Measurements from ENCODE around the gene FKBP3. TPM values are rescaled to one million over a fixed set of nuclear protein-coding genes. Genes with fewer than 3 reads are reported as not detected.

Gene FKBP3
- total and polyA plus RNA-seq, 2 of the 13 experiments (the other 11 are each of a cell fraction or from before 2014, with no cell fraction given): 57.0 to 87.6 TPM

- DNase-seq (ENCODE audit: low spot score) (no peak), FAIRE-seq (no peak), ATAC-seq (no peak)
- H2AFZ ChIP-seq (ENCODE audit: low read length): no peak overlapping the region
- H3K9ac ChIP-seq (ENCODE audit: insufficient read depth, low read depth, low read length): no peak overlapping the region
- no peaks in the 10 kb centered on the region for H3K27me3 ChIP-seq (ENCODE audit: control insufficient read depth in 1 of 2, insufficient read depth in 2 of 2, low read length in 2 of 2)
- no peak overlapping the region for H3K4me2 ChIP-seq (ENCODE audit: low read depth, low read length)
- no peaks in the 10 kb centered on the region for H3K9me3 ChIP-seq (ENCODE audit: low read length)
- H3K79me2 ChIP-seq (ENCODE audit: insufficient read depth, low read length): no peaks in the 10 kb centered on the region
- no TSS peak for BruUV-seq (replicated peaks)
- no peaks in the 10 kb centered on the region for H4K20me1 ChIP-seq (ENCODE audit: insufficient read depth, low read length)
- ChIA-PET CTCF (ENCODE audit: low intra/inter-chr PET ratio, low total read pairs) (no interaction called here), POLR2A (no interaction called here)
- WGBS (ENCODE audit: low lambda C conversion rate): 92% methylated on average over 1 of the region's 1 CpG
- intact Hi-C loops (cut with micrococcal nuclease; ENCODE audit: unreplicated experiment) (no loop called here), in situ Hi-C loops (cut with HindIII; ENCODE audit: extremely low pct_ligation_motif_present, low pct_unique_long_range_greater_than_20kb) (no loop called here)
- H3K27ac ChIP-seq (ENCODE audit: extremely low read length, insufficient read depth, low read length): no peak overlapping the region
- no peaks in the 10 kb centered on the region for H3K4me1 ChIP-seq (ENCODE audit: insufficient read depth, low read length)
- no peak overlapping the region for H3K4me3 ChIP-seq (replicated peaks in 1 of 3; ENCODE audit: insufficient read depth in 1 of 3, low read depth in 2 of 3, low read length in 3 of 3)
- TF ChIP-seq SAFB2 (CRISPR knock-in tag; IDR thresholded peaks at IDR 0.05; ENCODE audit: borderline replicate concordance, low read depth) (no peak), PBX2 (CRISPR knock-in tag; IDR thresholded peaks at IDR 0.05) (no peak), ZNF124 (CRISPR knock-in tag; IDR thresholded peaks at IDR 0.05) (no peak)
- 0 out of 5 replicates have a peak, but pooled peaks cover 0 to 1% of the 10 kb centered on the region in 2 experiments for H3K36me3 ChIP-seq (replicated peaks in 1 of 2; ENCODE audit: control insufficient read depth in 1 of 2, insufficient read depth in 2 of 2, low read length in 2 of 2)
These were observed 64.1 kb downstream of the FKBP3 start for GRCh38 chr14:45070215-45070614.

- Histone ChIP-seq H3K4me3 (replicated peaks in 1 of 3; ENCODE audit: insufficient read depth in 1 of 3, low read depth in 2 of 3, low read length in 3 of 3) (no peak overlapping the region), H3K9ac (ENCODE audit: insufficient read depth, low read depth, low read length) (no peak overlapping the region), H3K27ac (ENCODE audit: extremely low read length, insufficient read depth, low read length) (no peak overlapping the region), H3K9me3 (ENCODE audit: low read length) (no peaks in the 10 kb centered on the region), H3K4me2 (ENCODE audit: low read depth, low read length) (no peak overlapping the region), H4K20me1 (ENCODE audit: insufficient read depth, low read length) (no peaks in the 10 kb centered on the region), H3K4me1 (ENCODE audit: insufficient read depth, low read length) (no peaks in the 10 kb centered on the region), H2AFZ (ENCODE audit: low read length) (no peak overlapping the region), H3K36me3 (replicated peaks in 1 of 2; ENCODE audit: control insufficient read depth in 1 of 2, insufficient read depth in 2 of 2, low read length in 2 of 2) (peaks cover 0 to 1% of the 10 kb centered on the region in 2 experiments; a peak in 1 of 5 replicates), H3K27me3 (ENCODE audit: control insufficient read depth in 1 of 2, insufficient read depth in 2 of 2, low read length in 2 of 2) (no peaks in the 10 kb centered on the region), H3K79me2 (ENCODE audit: insufficient read depth, low read length) (no peaks in the 10 kb centered on the region)
- WGBS (ENCODE audit: low lambda C conversion rate): 96% methylated on average over 3 of the region's 3 CpGs
- no TSS peak for BruUV-seq (replicated peaks)
- intact Hi-C loops (cut with micrococcal nuclease; ENCODE audit: unreplicated experiment): no loop called here
- no peak for ATAC-seq
- no peak for FAIRE-seq
- CTCF ChIA-PET (ENCODE audit: low intra/inter-chr PET ratio, low total read pairs): no interaction called here
- no peak for DNase-seq (ENCODE audit: low spot score)
- POLR2A ChIA-PET: no interaction called here
- in situ Hi-C loops (cut with HindIII; ENCODE audit: extremely low pct_ligation_motif_present, low pct_unique_long_range_greater_than_20kb): no loop called here
- TF ChIP-seq HNRNPLL (IDR thresholded peaks at IDR 0.05; ENCODE audit: low read depth, low read length, poor library complexity, severe bottlenecking) (no peak), ATF6 (CRISPR knock-in tag; conservative IDR thresholded peaks at IDR 0.05) (no peak), ZNF570 (CRISPR knock-in tag; IDR thresholded peaks at IDR 0.05; ENCODE audit: borderline replicate concordance) (no peak), ZNF234 (CRISPR knock-in tag; conservative IDR thresholded peaks at IDR 0.05) (no peak), TBX3 (IDR thresholded peaks at IDR 0.05; ENCODE audit: borderline replicate concordance) (no peak), ZNF296 (CRISPR knock-in tag; conservative IDR thresholded peaks at IDR 0.05) (no peak), ZNF275 (CRISPR knock-in tag; IDR thresholded peaks at IDR 0.05; ENCODE audit: borderline replicate concordance) (no peak), JARID2 (CRISPR knock-in tag; IDR thresholded peaks at IDR 0.05; ENCODE audit: insufficient replicate concordance) (no peak), RXRA (CRISPR knock-in tag; IDR thresholded peaks at IDR 0.05) (no peak), ZNF644 (CRISPR knock-in tag; IDR thresholded peaks at IDR 0.05; ENCODE audit: low read depth) (no peak)
- TF ChIP-seq, protein P1, sequence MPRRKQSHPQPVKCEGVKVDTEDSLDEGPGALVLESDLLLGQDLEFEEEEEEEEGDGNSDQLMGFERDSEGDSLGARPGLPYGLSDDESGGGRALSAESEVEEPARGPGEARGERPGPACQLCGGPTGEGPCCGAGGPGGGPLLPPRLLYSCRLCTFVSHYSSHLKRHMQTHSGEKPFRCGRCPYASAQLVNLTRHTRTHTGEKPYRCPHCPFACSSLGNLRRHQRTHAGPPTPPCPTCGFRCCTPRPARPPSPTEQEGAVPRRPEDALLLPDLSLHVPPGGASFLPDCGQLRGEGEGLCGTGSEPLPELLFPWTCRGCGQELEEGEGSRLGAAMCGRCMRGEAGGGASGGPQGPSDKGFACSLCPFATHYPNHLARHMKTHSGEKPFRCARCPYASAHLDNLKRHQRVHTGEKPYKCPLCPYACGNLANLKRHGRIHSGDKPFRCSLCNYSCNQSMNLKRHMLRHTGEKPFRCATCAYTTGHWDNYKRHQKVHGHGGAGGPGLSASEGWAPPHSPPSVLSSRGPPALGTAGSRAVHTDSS (CRISPR knock-in tag; conservative IDR thresholded peaks at IDR 0.05): no peak
These were observed 65.9 kb downstream of the FKBP3 start for GRCh38 chr14:45068396-45068795.
